Esophagus muscularis mucosa (tissue), 4 donors: ENCODE results near the gene AGAP1. TPM values are rescaled to one million over a fixed set of nuclear protein-coding genes. Genes with fewer than 3 reads are reported as not detected.

Source experiments
- DNase-seq: peaks from one replicate; pipeline ENCODE4 v3.0.0-alpha.2; 2017; ENCODE audit errors: extremely low spot score
- H3K27ac ChIP-seq, 4 donors: fragments of 200-600 bp; sonication (generic); replicated peaks in 1 of 4; 1 replicate in 3 of 4; 2 replicates in 1 of 4; pipeline ENCODE4 v1.5.1; 2016 to 2019; ENCODE audit warnings: mild to moderate bottlenecking in 1 of 4
- H3K27me3 ChIP-seq, 4 donors: fragments of 200-600 bp; sonication (generic); one replicate each; pipeline versions ENCODE4 v1.5.1 to v1.6.0; 2016 to 2019
- H3K36me3 ChIP-seq, 4 donors: fragments of 200-600 bp; sonication (generic); one replicate each; pipeline ENCODE4 v1.5.1; 2016 to 2019
- H3K4me1 ChIP-seq, 4 donors: fragments of 200-600 bp; sonication (generic); one replicate each; pipeline ENCODE4 v1.5.1; 2016 to 2019
- H3K4me3 ChIP-seq, 4 donors: fragments of 200-600 bp; sonication (generic); 1 replicate in 2 of 4; 2 replicates in 2 of 4; pipeline ENCODE4 v1.5.1; 2016 to 2019; ENCODE audit warnings: mild to moderate bottlenecking in 4 of 4, moderate library complexity in 1 of 4
- H3K9me3 ChIP-seq, 4 donors: fragments of 200-600 bp; sonication (generic); 1 replicate in 3 of 4; 2 replicates in 1 of 4; pipeline ENCODE4 v1.5.1; 2016 to 2019
- EP300 ChIP-seq: sonication (generic); formaldehyde crosslinking; IDR thresholded peaks from one replicate; pipeline ENCODE4 v1.6.1; 2017; ENCODE audit warnings: antibody characterized with exemption
- POLR2A ChIP-seq: fragments of 450-650 bp; IDR thresholded peaks from one replicate; pipeline ENCODE4 v1.6.1; 2017; ENCODE audit warnings: antibody characterized with exemption, moderate library complexity, mild to moderate bottlenecking, low read depth
- POLR2AphosphoS5 ChIP-seq, 2 donors: sonication (generic); formaldehyde crosslinking; IDR thresholded peaks; one replicate each; pipeline ENCODE4 v1.6.1; 2017; ENCODE audit warnings: antibody characterized with exemption in 2 of 2
- WGBS: methylation state at CpG from one replicate; pipeline ENCODE4 v1.1.5; 2018; 5-methylcytosine and 5-hydroxymethylcytosine counted together
- intact Hi-C: fragments of 100-400 bp; cut with DNase I; formaldehyde crosslinking; loops from one replicate; pipeline ENCODE4 v1.15.1; 2023
- total RNA-seq, 4 donors: library from RNA; depleted of rRNA; stranded (reverse); fragments of >200 nt; gene quantifications; one replicate each; pipeline versions ENCODE4 v1.1.0 to v1.2.1, GENCODE V29; 2016
- TF ChIP-seq, protein P1 (sequence below), 3 experiments: fragments of 200-600 bp in 2 of 3; fragments of 450-650 bp in 1 of 3; sonication (generic) in 2 of 3; IDR thresholded peaks; one replicate each; pipeline ENCODE4 v1.5.1; 2017 to 2019; ENCODE audit warnings: antibody characterized with exemption in 3 of 3, mild to moderate bottlenecking in 2 of 3, moderate library complexity in 1 of 3

Gene AGAP1
- total RNA-seq, 4 donors from 2014 or later, result 37.9 to 62.4 (median 47.2) TPM

DNA sequence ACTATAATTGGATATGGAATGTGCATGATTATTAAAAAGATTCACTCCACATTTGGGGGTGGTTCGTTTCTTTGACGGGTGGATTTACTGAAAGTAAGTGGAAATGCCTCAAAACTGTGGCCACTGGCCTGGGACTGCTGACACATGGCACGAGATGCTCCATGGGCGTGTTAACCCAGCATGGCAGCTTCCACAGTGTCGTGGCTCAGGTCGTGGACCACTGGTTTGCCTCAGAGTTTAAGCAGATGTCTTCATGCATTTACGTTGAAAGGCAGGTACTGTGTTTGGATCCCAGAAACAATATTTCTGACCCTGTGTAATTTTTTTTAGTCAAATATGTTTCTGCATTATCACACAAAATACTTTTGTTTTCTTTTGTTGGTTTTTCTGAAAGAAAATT, 432.4 kb downstream of the AGAP1 start:
- WGBS, result 91% methylated on average over 7 of the region's 7 CpGs
- H3K36me3 ChIP-seq, result peaks cover 6 to 22% (median 14%) of the 10 kb centered on the region in 4 donors
- no peak for DNase-seq
- no peaks in the 10 kb centered on the region for H3K9me3 ChIP-seq
- intact Hi-C loops, result no loop called here
- H3K4me1 ChIP-seq, result peaks cover 0 to 4% (median 0%) of the 10 kb centered on the region in 4 donors
- no peak overlapping the region for H3K4me3 ChIP-seq
- no peak overlapping the region for H3K27ac ChIP-seq
- no peak for TF ChIP-seq POLR2A
- TF ChIP-seq EP300, result no peak
- TF ChIP-seq POLR2AphosphoS5 (IDR thresholded peaks at IDR 0.05), result no peak
- TF ChIP-seq, protein P1, sequence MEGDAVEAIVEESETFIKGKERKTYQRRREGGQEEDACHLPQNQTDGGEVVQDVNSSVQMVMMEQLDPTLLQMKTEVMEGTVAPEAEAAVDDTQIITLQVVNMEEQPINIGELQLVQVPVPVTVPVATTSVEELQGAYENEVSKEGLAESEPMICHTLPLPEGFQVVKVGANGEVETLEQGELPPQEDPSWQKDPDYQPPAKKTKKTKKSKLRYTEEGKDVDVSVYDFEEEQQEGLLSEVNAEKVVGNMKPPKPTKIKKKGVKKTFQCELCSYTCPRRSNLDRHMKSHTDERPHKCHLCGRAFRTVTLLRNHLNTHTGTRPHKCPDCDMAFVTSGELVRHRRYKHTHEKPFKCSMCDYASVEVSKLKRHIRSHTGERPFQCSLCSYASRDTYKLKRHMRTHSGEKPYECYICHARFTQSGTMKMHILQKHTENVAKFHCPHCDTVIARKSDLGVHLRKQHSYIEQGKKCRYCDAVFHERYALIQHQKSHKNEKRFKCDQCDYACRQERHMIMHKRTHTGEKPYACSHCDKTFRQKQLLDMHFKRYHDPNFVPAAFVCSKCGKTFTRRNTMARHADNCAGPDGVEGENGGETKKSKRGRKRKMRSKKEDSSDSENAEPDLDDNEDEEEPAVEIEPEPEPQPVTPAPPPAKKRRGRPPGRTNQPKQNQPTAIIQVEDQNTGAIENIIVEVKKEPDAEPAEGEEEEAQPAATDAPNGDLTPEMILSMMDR (IDR thresholded peaks at IDR 0.05), result no peak
- no peaks in the 10 kb centered on the region for H3K27me3 ChIP-seq

DNA sequence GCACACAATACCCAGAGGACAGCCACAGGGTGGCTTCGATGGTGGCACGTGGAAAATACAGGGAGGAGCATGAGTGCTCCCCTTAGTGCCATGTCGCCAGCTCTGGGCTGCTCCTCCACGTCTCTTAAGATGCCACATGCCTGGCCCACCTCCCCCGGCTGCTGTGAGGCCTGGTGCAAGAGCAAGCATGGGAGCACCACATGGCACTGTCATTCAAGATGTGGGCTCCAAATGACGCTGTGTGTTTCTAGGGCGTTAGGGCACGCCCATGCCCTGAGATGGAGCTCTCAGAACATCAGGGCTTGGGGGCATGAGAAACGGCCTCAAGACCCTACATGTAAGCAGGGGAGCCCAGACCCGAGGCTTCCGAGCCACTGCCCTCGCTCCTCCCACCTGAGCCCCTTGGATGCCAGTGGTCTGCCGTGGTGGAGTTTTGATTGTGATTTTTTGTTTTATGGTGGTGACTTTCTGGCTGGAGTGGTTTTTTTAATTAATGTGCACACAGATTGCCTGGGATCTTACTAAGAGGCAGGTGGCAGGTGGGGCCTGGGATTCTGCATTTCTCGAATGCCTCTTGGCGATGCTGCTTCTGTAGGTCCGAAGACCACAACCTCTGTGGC, 435.0 kb downstream of the AGAP1 start:
- H3K4me3 ChIP-seq, result no peak overlapping the region

DNA sequence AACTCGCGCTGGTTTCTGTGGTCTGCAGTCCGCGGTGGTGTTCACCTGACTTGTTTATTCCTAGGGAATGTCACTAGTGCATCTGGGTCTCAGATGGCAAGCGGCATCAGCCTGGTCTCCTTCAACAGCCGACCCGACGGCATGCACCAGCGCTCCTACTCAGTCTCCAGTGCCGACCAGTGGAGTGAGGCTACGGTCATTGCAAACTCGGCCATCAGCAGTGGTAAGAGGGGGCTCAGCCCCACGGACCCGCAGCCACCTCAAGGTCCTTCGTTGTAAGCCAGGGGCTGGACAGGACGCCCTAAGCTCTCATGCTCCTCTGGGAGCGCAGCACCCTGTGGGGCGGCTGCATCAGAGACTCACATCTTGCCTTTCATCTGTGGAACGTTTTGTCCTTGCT, 436.9 kb downstream of the AGAP1 start:
- 94% methylated on average over 17 of the region's 19 CpGs for WGBS
- no peak overlapping the region for H3K4me3 ChIP-seq
- no peak overlapping the region for H3K27ac ChIP-seq
- DNase-seq, result no peak
- no peak for TF ChIP-seq POLR2A
- TF ChIP-seq, protein P1 (IDR thresholded peaks at IDR 0.05), result no peak
- no peak for TF ChIP-seq EP300
- no peak for TF ChIP-seq POLR2AphosphoS5 (IDR thresholded peaks at IDR 0.05)
- H3K36me3 ChIP-seq, result peaks cover 17 to 50% (median 33%) of the 10 kb centered on the region in 4 donors
- no peaks in the 10 kb centered on the region for H3K9me3 ChIP-seq
- intact Hi-C loops, result no loop called here
- H3K4me1 ChIP-seq, result peaks cover 0 to 3% (median 1%) of the 10 kb centered on the region in 4 donors
- H3K27me3 ChIP-seq, result no peaks in the 10 kb centered on the region

More for the DNA sequence above, 435.0 kb downstream of the AGAP1 start:
- no peak for TF ChIP-seq POLR2A
- TF ChIP-seq EP300, result no peak
- no peak for TF ChIP-seq POLR2AphosphoS5 (IDR thresholded peaks at IDR 0.05)
- TF ChIP-seq, protein P1 (IDR thresholded peaks at IDR 0.05), result no peak
- no peak for DNase-seq
- 97% methylated on average over 11 of the region's 16 CpGs for WGBS
- Histone ChIP-seq H3K9me3 (no peaks in the 10 kb centered on the region), H3K4me1 (no peaks in the 10 kb centered on the region), H3K27me3 (no peaks in the 10 kb centered on the region), H3K27ac (no peak overlapping the region), H3K36me3 (peaks cover 17 to 42% (median 33%) of the 10 kb centered on the region in 4 donors)
- intact Hi-C loops, result no loop called here

DNA sequence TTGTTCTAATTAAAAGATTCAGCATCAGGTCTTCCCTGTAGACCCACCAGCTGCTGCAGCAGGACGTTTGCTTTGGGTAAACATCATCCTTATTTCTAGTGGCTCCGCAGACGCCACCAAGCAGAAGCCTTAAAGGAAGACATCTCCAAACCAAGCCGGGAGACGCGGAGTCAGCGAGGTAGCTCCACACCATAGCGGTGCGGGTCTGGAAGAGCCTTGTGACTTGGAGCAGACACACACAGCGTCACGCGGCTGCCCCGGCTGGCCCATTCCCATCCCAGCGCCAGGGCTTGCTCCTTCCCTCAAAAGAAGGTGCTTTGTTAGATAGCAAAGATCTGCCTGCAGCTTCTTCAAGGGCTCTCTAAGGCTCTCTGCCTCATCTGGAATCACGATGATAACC, 437.8 kb downstream of the AGAP1 start:
- Histone ChIP-seq H3K27ac (no peak overlapping the region), H3K27me3 (no peaks in the 10 kb centered on the region), H3K9me3 (peaks cover 0 to 4% (median 0%) of the 10 kb centered on the region in 4 donors), H3K36me3 (peaks cover 17 to 55% (median 35%) of the 10 kb centered on the region in 4 donors), H3K4me3 (no peak overlapping the region), H3K4me1 (peaks cover 0 to 3% (median 1%) of the 10 kb centered on the region in 4 donors)
- no peak for DNase-seq
- 91% methylated on average over 15 of the region's 15 CpGs for WGBS
- TF ChIP-seq POLR2AphosphoS5 (IDR thresholded peaks at IDR 0.05) (no peak), POLR2A (no peak), EP300 (no peak)
- TF ChIP-seq, protein P1 (IDR thresholded peaks at IDR 0.05), result no peak
- intact Hi-C loops, result no loop called here
